ENCODE results near the gene PCDH9.

GRCh38 chr13:66328476-66328875 is 901.7 kb downstream of the PCDH9 start:
- TF ChIP-seq POLR2A (IDR thresholded peaks at IDR 0.05), result no peak
- TF ChIP-seq CTCF (IDR thresholded peaks at IDR 0.05), result no peak

Data from heart left ventricle (tissue), 13 donors.